Measurements from ENCODE around the gene R3HDML.

DNA sequence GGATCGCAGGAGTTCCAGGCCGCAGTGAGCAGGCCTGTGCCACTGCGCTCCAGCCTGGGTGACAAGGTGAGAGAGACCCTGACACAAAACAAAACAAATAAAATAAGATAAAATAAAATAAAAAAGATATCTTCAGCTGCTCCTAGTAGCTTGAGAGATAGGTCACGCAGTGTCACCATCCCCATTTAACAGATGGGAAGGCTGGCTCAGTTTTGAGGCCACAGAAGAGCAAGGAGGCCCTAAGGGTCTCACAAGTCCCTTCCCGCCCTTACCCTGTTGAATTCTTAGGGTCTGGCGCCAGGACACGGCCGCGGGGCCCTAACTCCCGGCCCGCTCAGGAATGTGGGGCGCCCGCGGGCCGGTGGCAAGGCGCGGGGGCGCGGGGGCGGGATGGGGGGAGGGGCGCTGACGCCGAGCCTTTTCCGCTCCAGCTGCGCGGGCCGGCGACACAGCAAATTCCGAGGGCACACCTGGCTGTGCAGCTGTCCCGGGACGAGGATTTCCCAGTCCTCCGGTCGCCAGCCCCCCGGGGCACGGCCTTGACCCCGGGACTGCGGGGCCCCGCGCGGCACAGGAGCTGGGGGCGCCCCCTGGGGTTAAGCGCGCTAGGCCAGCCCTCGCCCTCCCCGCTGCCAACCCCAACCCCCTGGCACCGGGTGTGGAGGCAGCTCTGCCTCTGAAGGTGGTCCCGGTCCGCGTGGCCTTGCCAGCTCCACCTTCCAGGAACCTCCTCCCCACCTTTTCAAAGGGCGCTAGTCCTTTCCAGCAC is 10.3 kb upstream of the R3HDML start:
- TF ChIP-seq CTCF (IDR thresholded peaks at IDR 0.05 in 2 of 3, conservative IDR thresholded peaks at IDR 0.05 in 1 of 3; ENCODE audit: insufficient read depth in 2 of 3, low read depth in 1 of 3, low read length in 3 of 3) (no peak), ATF4 (CRISPR knock-in tag; IDR thresholded peaks at IDR 0.05) (no peak), SMARCC2 (IDR thresholded peaks at IDR 0.05; ENCODE audit: low read depth) (no peak), ZNF175 (CRISPR knock-in tag; IDR thresholded peaks at IDR 0.05; ENCODE audit: low read depth) (no peak), ZNF140 (CRISPR knock-in tag; IDR thresholded peaks at IDR 0.05) (no peak), ZNF586 (CRISPR knock-in tag; conservative IDR thresholded peaks at IDR 0.05) (no peak), EP300 (IDR thresholded peaks at IDR 0.05; ENCODE audit: low read length) (no peak), ZNF274 (IDR thresholded peaks at IDR 0.05; ENCODE audit: borderline replicate concordance, low read depth, low read length) (no peak), NFE2L1 (tag; IDR thresholded peaks at IDR 0.05; ENCODE audit: borderline replicate concordance, low read depth) (no peak), RFX5 (IDR thresholded peaks at IDR 0.05; ENCODE audit: low read depth, low read length) (no peak), CUX1 (CRISPR knock-in tag; IDR thresholded peaks at IDR 0.05) (no peak), GABPA (tag; conservative IDR thresholded peaks at IDR 0.05; ENCODE audit: low read depth) (no peak)

All from K562 (cell line).